HG02798 (cell line): ENCODE data around the gene EFCAB7.

ENCODE experiments used
- ATAC-seq: cut with Tn5 transposase; IDR thresholded peaks from one replicate; pipeline ENCODE4 v1.9.1; 2021; ENCODE audit warnings: mild to moderate bottlenecking; ENCODE audit not compliant: unreplicated experiment, poor library complexity

EFCAB7 gene

GRCh38 chr1:63522891-63523728 is at the start of gene EFCAB7, which contains the start of gene ITGB3BP:
EFCAB7 (plus strand) TSS chr1:63523525; CDS start chr1:63525573, 2,048 bp downstream.
ITGB3BP (minus strand) TSS chr1:63523225; CDS start chr1:63523133, 92 bp downstream.
- peak; percentile 90 for ATAC-seq

- no peak for ATAC-seq
Observed at GRCh38 chr1:63475761-63476160, 47.6 kb upstream of the EFCAB7 start.

- ATAC-seq, result no peak
Observed at GRCh38 chr1:63480057-63480456, 43.3 kb upstream of the EFCAB7 start.

GRCh38 chr1:63486629-63487028 is 36.7 kb upstream of the EFCAB7 start:
- ATAC-seq, result no peak

- ATAC-seq, result no peak
Observed at GRCh38 chr1:63487336-63488065, 35.8 kb upstream of the EFCAB7 start.

GRCh38 chr1:63497577-63497976 is 25.7 kb upstream of the EFCAB7 start:
- no peak for ATAC-seq

GRCh38 chr1:63498106-63498505 is 25.2 kb upstream of the EFCAB7 start:
- ATAC-seq, result no peak

- ATAC-seq, result no peak
Observed at GRCh38 chr1:63501256-63501655, 22.1 kb upstream of the EFCAB7 start.

GRCh38 chr1:63506782-63507181 is 16.5 kb upstream of the EFCAB7 start:
- no peak for ATAC-seq

- no peak for ATAC-seq
Observed at GRCh38 chr1:63509718-63510117, 13.6 kb upstream of the EFCAB7 start.

- no peak for ATAC-seq
Observed at GRCh38 chr1:63512584-63512983, 10.7 kb upstream of the EFCAB7 start.

- no peak for ATAC-seq
Observed at GRCh38 chr1:63516629-63517028, 6.7 kb upstream of the EFCAB7 start.

- peak; percentile 12 for ATAC-seq
Observed at GRCh38 chr1:63523738-63524137, 413 bp downstream of the EFCAB7 start.

GRCh38 chr1:63524201-63524600 is 876 bp downstream of the EFCAB7 start:
- ATAC-seq, result no peak

GRCh38 chr1:63532727-63533126 is 9.4 kb downstream of the EFCAB7 start:
- no peak for ATAC-seq

- no peak for ATAC-seq
Observed at GRCh38 chr1:63533931-63534330, 10.6 kb downstream of the EFCAB7 start.

- ATAC-seq, result no peak
Observed at GRCh38 chr1:63534406-63534805, 11.1 kb downstream of the EFCAB7 start.

GRCh38 chr1:63537006-63537405 is 13.7 kb downstream of the EFCAB7 start:
- no peak for ATAC-seq

GRCh38 chr1:63537940-63538339 is 14.6 kb downstream of the EFCAB7 start:
- no peak for ATAC-seq

- no peak for ATAC-seq
Observed at GRCh38 chr1:63545780-63546179, 22.5 kb downstream of the EFCAB7 start.

- ATAC-seq, result no peak
Observed at GRCh38 chr1:63547621-63548294, 24.4 kb downstream of the EFCAB7 start.
